H1 (cell line): ENCODE data around the gene SBNO1. TPM values are rescaled to one million over a fixed set of nuclear protein-coding genes. Genes with fewer than 3 reads are reported as not detected.
A peak's percentile ranks its signal among the peaks of the same experiment; 100 is the strongest.

Source experiments
- CTCF ChIA-PET: fragments of 300-600 bp; sonication (Branson Sonifier 250); formaldehyde crosslinking; loops from one replicate; lab custom pipeline; 2021; ENCODE audit not compliant: partially characterized antibody; lab: Charles Lee
- POLR2A ChIA-PET: fragments of 300-600 bp; sonication (Branson Sonifier 250); formaldehyde crosslinking; loops from one replicate; lab custom pipeline; 2021; ENCODE audit warnings: inconsistent platforms; ENCODE audit not compliant: partially characterized antibody; lab: Charles Lee
- DNase-seq, 2 experiments: peaks; one replicate each; pipeline versions ENCODE4 v3.0.0 to v3.0.0-alpha.2; 2010 to 2022; ENCODE audit warnings: low spot score in 2 of 2, low read depth in 1 of 2, mixed read lengths in 1 of 2
- FAIRE-seq: peaks from 2 replicates; lab custom pipeline; 2011; peaks lifted over from hg19 to GRCh38; lab: Jason Lieb, UNC
- H2AFZ ChIP-seq: 2 replicates; pipeline ENCODE4 v1.8.1; 2012; ENCODE audit warnings: low read length, inconsistent platforms
- H2AK5ac ChIP-seq: 2 replicates; pipeline ENCODE4 v1.6.1; 2013; ENCODE audit warnings: low read depth, low read length
- H2BK120ac ChIP-seq: replicated peaks from 2 replicates; pipeline ENCODE3; 2013; ENCODE audit warnings: low read depth, low read length, inconsistent platforms
- H2BK12ac ChIP-seq: 2 replicates; pipeline ENCODE4 v1.6.1; 2013; ENCODE audit warnings: low read depth, low read length
- H2BK15ac ChIP-seq: 2 replicates; pipeline ENCODE4 v1.6.1; 2013; ENCODE audit warnings: low read length
- H2BK20ac ChIP-seq: 2 replicates; pipeline ENCODE4 v1.6.1; 2013; ENCODE audit warnings: low read length
- H2BK5ac ChIP-seq: 2 replicates; pipeline ENCODE4 v1.6.1; 2013; ENCODE audit warnings: low read depth, low read length
- H3K14ac ChIP-seq: 2 replicates; pipeline ENCODE4 v1.6.1; 2013; ENCODE audit warnings: inconsistent platforms; ENCODE audit not compliant: insufficient read length
- H3K18ac ChIP-seq: 2 replicates; pipeline ENCODE4 v1.6.1; 2013; ENCODE audit warnings: low read length; ENCODE audit errors: extremely low read depth
- H3K23ac ChIP-seq: 2 replicates; pipeline ENCODE4 v1.6.1; 2013; ENCODE audit warnings: inconsistent platforms; ENCODE audit not compliant: insufficient read length
- H3K23me2 ChIP-seq: 2 replicates; pipeline ENCODE4 v1.6.1; 2013; ENCODE audit warnings: low read depth, low read length
- H3K27ac ChIP-seq: 2 replicates; pipeline ENCODE4 v1.6.1; 2011; ENCODE audit warnings: low read depth, low read length, inconsistent platforms
- H3K27me3 ChIP-seq, 4 experiments: replicated peaks in 1 of 4; 1 replicate in 1 of 4; 2 replicates in 3 of 4; pipeline versions ENCODE4 v1.6.1 to v1.8.1; 2011 to 2013; ENCODE audit warnings: low read length in 3 of 4, mild to moderate bottlenecking in 3 of 4, inconsistent platforms in 2 of 4, mixed read lengths in 2 of 4, moderate library complexity in 1 of 4; ENCODE audit not compliant: control insufficient read depth in 3 of 4, insufficient read depth in 3 of 4; ENCODE audit errors: extremely low read depth in 1 of 4
- H3K36me3 ChIP-seq, 4 experiments: 2 replicates each; pipeline versions ENCODE4 v1.6.1 to v1.8.1; 2011 to 2013; ENCODE audit warnings: mild to moderate bottlenecking in 4 of 4, low read length in 3 of 4, moderate library complexity in 2 of 4, control low read depth in 1 of 4, inconsistent platforms in 1 of 4; ENCODE audit not compliant: insufficient read depth in 4 of 4, control insufficient read depth in 2 of 4
- H3K4ac ChIP-seq: replicated peaks from 2 replicates; pipeline ENCODE3; 2013; ENCODE audit warnings: low read length, low read depth, mixed read lengths, inconsistent platforms; ENCODE audit not compliant: insufficient read length
- H3K4me1 ChIP-seq, 4 experiments: replicated peaks in 1 of 4; 1 replicate in 1 of 4; 2 replicates in 3 of 4; pipeline versions ENCODE4 v1.6.1 to v1.8.1; 2011 to 2013; ENCODE audit warnings: low read length in 3 of 4, inconsistent platforms in 2 of 4, mixed read lengths in 1 of 4; ENCODE audit not compliant: insufficient read depth in 4 of 4, control insufficient read depth in 3 of 4
- H3K4me2 ChIP-seq, 2 experiments: 2 replicates each; pipeline versions ENCODE4 v1.6.1 to v1.8.1; 2011 to 2013; ENCODE audit warnings: low read depth in 2 of 2, low read length in 2 of 2, control low read depth in 1 of 2, inconsistent platforms in 1 of 2, mild to moderate bottlenecking in 1 of 2; ENCODE audit not compliant: insufficient read depth in 1 of 2
- H3K4me3 ChIP-seq, 4 experiments: fragments of 200-600, 300-600 bp in 1 of 4; sonication (generic), shearing (Covaris generic), sonication (Bioruptor Twin) in 1 of 4; 2 replicates each; pipeline versions ENCODE4 v1.5.1 to v1.8.1; 2011 to 2016; ENCODE audit warnings: low read length in 4 of 4, low read depth in 3 of 4, control low read depth in 2 of 4, inconsistent platforms in 2 of 4, mild to moderate bottlenecking in 2 of 4, mixed read lengths in 1 of 4, moderate library complexity in 1 of 4; ENCODE audit not compliant: insufficient read depth in 2 of 4; ENCODE audit errors: extremely low read depth in 1 of 4
- H3K56ac ChIP-seq: replicated peaks from 2 replicates; pipeline ENCODE3; 2013; ENCODE audit warnings: low read depth, mild to moderate bottlenecking, mixed read lengths, low read length, inconsistent platforms; ENCODE audit not compliant: insufficient read length
- H3K79me1 ChIP-seq: 2 replicates; pipeline ENCODE4 v1.6.1; 2013; ENCODE audit warnings: low read depth, low read length, control low read depth
- H3K79me2 ChIP-seq, 2 experiments: 2 replicates each; pipeline versions ENCODE4 v1.6.1 to v1.8.1; 2012 to 2013; ENCODE audit warnings: low read length in 2 of 2, mild to moderate bottlenecking in 2 of 2, inconsistent platforms in 1 of 2; ENCODE audit not compliant: insufficient read depth in 2 of 2, control insufficient read depth in 1 of 2
- H3K9ac ChIP-seq, 4 experiments: replicated peaks in 1 of 4; 1 replicate in 1 of 4; 2 replicates in 3 of 4; pipeline versions ENCODE4 v1.6.1 to v1.8.1; 2011 to 2013; ENCODE audit warnings: low read depth in 3 of 4, low read length in 3 of 4, control low read depth in 2 of 4, mild to moderate bottlenecking in 2 of 4, moderate library complexity in 2 of 4, inconsistent platforms in 1 of 4; ENCODE audit errors: extremely low read depth in 1 of 4
- H3K9me3 ChIP-seq, 2 experiments: 2 replicates each; pipeline versions ENCODE4 v1.6.1 to v1.8.1; 2012 to 2013; ENCODE audit warnings: mild to moderate bottlenecking in 2 of 2, moderate library complexity in 2 of 2, control low read depth in 1 of 2, inconsistent platforms in 1 of 2, low read depth in 1 of 2, low read length in 1 of 2, mixed read lengths in 1 of 2; ENCODE audit not compliant: insufficient read depth in 2 of 2
- H4K20me1 ChIP-seq, 2 experiments: replicated peaks in 1 of 2; 2 replicates each; pipeline versions ENCODE3 to v1.8.1; 2011 to 2013; ENCODE audit warnings: inconsistent platforms in 2 of 2, low read length in 2 of 2, mild to moderate bottlenecking in 1 of 2; ENCODE audit not compliant: insufficient read depth in 2 of 2, control insufficient read depth in 1 of 2
- H4K5ac ChIP-seq: 2 replicates; pipeline ENCODE4 v1.6.1; 2013; ENCODE audit warnings: low read length, low read depth, mixed read lengths, inconsistent platforms; ENCODE audit not compliant: insufficient read length
- H4K8ac ChIP-seq: 2 replicates; pipeline ENCODE4 v1.8.0; 2013; ENCODE audit warnings: mild to moderate bottlenecking, moderate library complexity, low read length, inconsistent platforms; ENCODE audit not compliant: insufficient read depth; ENCODE audit errors: extremely low read depth
- H4K91ac ChIP-seq: replicated peaks from 2 replicates; pipeline ENCODE3; 2013; ENCODE audit warnings: low read length, mixed read lengths, inconsistent platforms; ENCODE audit not compliant: insufficient read length
- ASH2L ChIP-seq: fragments of 200-600, 300-600 bp; sonication (generic); IDR thresholded peaks from one replicate; pipeline ENCODE4 v1.7.1; 2017; ENCODE audit warnings: low read length
- CHD2 ChIP-seq: IDR thresholded peaks from 2 replicates; pipeline ENCODE4 v1.6.1; 2012; ENCODE audit warnings: low read length, improper control_type of control experiment
- CREB1 ChIP-seq: IDR thresholded peaks from 2 replicates; pipeline ENCODE4 v1.6.1; 2012; ENCODE audit warnings: inconsistent platforms
- HDAC2 ChIP-seq, 2 experiments: fragments of 300-600 bp in 1 of 2; sonication (generic) in 1 of 2; IDR thresholded peaks; 2 replicates each; pipeline ENCODE4 v1.6.1; 2011 to 2012; ENCODE audit warnings: low read depth in 2 of 2, low read length in 2 of 2, mild to moderate bottlenecking in 2 of 2, moderate library complexity in 2 of 2, borderline replicate concordance in 1 of 2, inconsistent platforms in 1 of 2
- JUN ChIP-seq: IDR thresholded peaks from 2 replicates; pipeline ENCODE4 v1.6.1; 2011; ENCODE audit warnings: low read depth, mild to moderate bottlenecking, improper control_type of control experiment, low read length
- KDM1A ChIP-seq: fragments of 200-600, 300-600 bp; sonication (generic); IDR thresholded peaks from 2 replicates; pipeline ENCODE4 v1.7.1; 2016; ENCODE audit warnings: mild to moderate bottlenecking, low read length, borderline replicate concordance
- MAFK ChIP-seq: IDR thresholded peaks from 2 replicates; pipeline ENCODE4 v1.6.1; 2012; ENCODE audit warnings: low read depth, mild to moderate bottlenecking, improper control_type of control experiment, low read length
- NANOG ChIP-seq: IDR thresholded peaks from 2 replicates; pipeline ENCODE4 v1.6.1; 2011; ENCODE audit warnings: low read length, low read depth, mild to moderate bottlenecking, inconsistent platforms; ENCODE audit not compliant: insufficient read depth, poor library complexity, severe bottlenecking
- SUZ12 ChIP-seq: fragments of 200-600 bp; sonication (generic); IDR thresholded peaks from 2 replicates; pipeline ENCODE4 v1.6.1; 2012; ENCODE audit warnings: mild to moderate bottlenecking, inconsistent platforms, low read length, moderate library complexity, mixed read lengths
- WGBS, 2 experiments: shearing (Covaris generic) in 1 of 2; methylation state at CpG; one replicate each; pipeline versions ENCODE4 v1.1.6 to v1.1.7; 2013 to 2015; ENCODE audit warnings: low lambda C conversion rate in 2 of 2, mixed read lengths in 2 of 2, inconsistent platforms in 1 of 2, low coverage in 1 of 2, missing lambda C conversion rate in 1 of 2; ENCODE audit not compliant: insufficient replicate concordance in 2 of 2, insufficient coverage in 1 of 2, insufficient read length in 1 of 2; ENCODE audit errors: extremely low coverage in 1 of 2, missing lambda C conversion rate in 1 of 2; 5-methylcytosine and 5-hydroxymethylcytosine counted together
- polyA plus RNA-seq, 7 experiments: library from polyadenylated mRNA; depleted of rRNA in 3 of 7; stranded (reverse) in 5 of 7; unstranded in 2 of 7; fragments of >200 nt in 5 of 7; fragments of 200-250 nt in 2 of 7; gene quantifications; 1 replicate in 5 of 7; 2 replicates in 1 of 7; 4 replicates in 1 of 7; pipeline versions ENCODE4 v1.2.1 to v1.2.3, GENCODE V29; 2011 to 2013; ENCODE audit warnings: missing spikeins in 2 of 7, mixed read lengths in 2 of 7
- total RNA-seq: library from RNA; stranded (reverse); fragmentation: NEBNext Ultra II Directional; extraction: Animal tissue kit (Norgen Biotek cat#: 25700); gene quantifications from 2 replicates; pipeline ENCODE4 v1.2.1, GENCODE V29; 2021
- TF ChIP-seq, protein P1 (sequence below): IDR thresholded peaks from 2 replicates; pipeline ENCODE4 v1.6.1; 2012; ENCODE audit warnings: low read length, inconsistent platforms

The SBNO1 gene
- total and polyA plus RNA-seq, 2 of the 8 experiments (the other 6 are each of a cell fraction or from before 2014, with no cell fraction given): 6.7 to 57.7 TPM

DNA sequence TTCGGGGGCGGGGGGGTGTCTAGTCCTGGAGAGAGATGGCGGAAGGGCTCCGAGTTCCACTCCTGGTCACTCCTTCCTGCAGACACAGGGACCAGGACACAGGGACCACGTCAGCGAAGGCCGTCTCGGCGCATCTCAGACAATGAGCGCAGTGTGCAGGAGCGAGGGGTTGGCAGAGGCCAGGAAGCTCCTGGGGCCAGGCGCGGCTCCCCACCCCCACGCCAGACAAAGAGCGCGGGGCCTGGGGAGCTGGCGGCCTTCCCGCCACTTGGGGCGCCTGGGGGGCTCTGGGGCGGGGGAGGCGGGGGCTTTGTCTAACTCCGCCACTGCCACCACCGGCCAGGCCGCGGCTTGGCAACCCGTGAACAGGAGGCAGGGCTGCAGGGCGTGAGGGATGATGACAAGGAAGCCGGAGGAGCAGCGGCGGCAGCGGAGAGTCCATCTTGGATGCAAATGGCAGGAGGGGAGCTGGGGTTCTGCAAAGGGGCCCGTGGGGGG is 95.2 kb downstream of the SBNO1 start:
- H3K23ac ChIP-seq: no peak overlapping the region
- peak overlapping the region; percentile 59 to 92 (median 89) for H3K9ac ChIP-seq
- peak overlapping the region; percentile 84 for H4K91ac ChIP-seq
- 11% methylated on average over 21 of the region's 32 CpGs; no CpG with 5 or more reads in 1 of the 2 experiments for WGBS, 2 experiments
- H2AFZ ChIP-seq: no peak overlapping the region
- peak overlapping the region; percentile 93; the same call in 1 of the 2 replicates for H3K18ac ChIP-seq
- no peak overlapping the region for H3K4ac ChIP-seq
- H3K79me2 ChIP-seq: peaks cover 0 to 57% of the 10 kb centered on the region in 2 experiments; a peak in 2 of 4 replicates
- H2BK20ac ChIP-seq: peak overlapping the region; percentile 95; the same call in 1 of the 2 replicates
- peak overlapping the region; percentile 87; the same call in 1 of the 2 replicates for H4K8ac ChIP-seq
- H2BK120ac ChIP-seq: no peak overlapping the region
- peak overlapping the region; percentile 84; the same call in 1 of the 2 replicates for H2AK5ac ChIP-seq
- ChIA-PET POLR2A (interaction anchor here (0.6 to 5.2 kb wide), 26 partner anchors 8 to 443 kb away, joined by 3 to 42 read pairs (median 4); partner anchors contain the start of genes ATP6V0A2, DDX55, KMT5A and MPHOSPH9), CTCF (interaction anchor here (0.6 to 1.5 kb wide), 9 partner anchors 10 to 368 kb away, joined by 3 to 4 read pairs (median 3); partner anchors contain the start of gene MTRFR)
- no peaks in the 10 kb centered on the region for H3K27me3 ChIP-seq
- H3K36me3 ChIP-seq: peaks cover 0 to 18% (median 12%) of the 10 kb centered on the region in 4 experiments; a peak in 6 of 8 replicates
- peaks cover 9% of the 10 kb centered on the region for H3K23me2 ChIP-seq
- no peaks in the 10 kb centered on the region for H3K9me3 ChIP-seq
- DNase-seq (peak in 1 of 2 experiments; percentile 81), FAIRE-seq (no peak)
- peak overlapping the region; percentile 75 to 94 (median 88) for H3K4me3 ChIP-seq
- H3K4me1 ChIP-seq: peaks cover 2 to 17% (median 13%) of the 10 kb centered on the region in 4 experiments
- H3K27ac ChIP-seq: peak overlapping the region; percentile 85
- H3K56ac ChIP-seq: peak overlapping the region; percentile 56
- no peak overlapping the region for H3K14ac ChIP-seq
- H2BK15ac ChIP-seq: no peak overlapping the region; the same call in 1 of the 2 replicates
- no peak overlapping the region for H4K5ac ChIP-seq
- peak overlapping the region; percentile 91; the same call in 1 of the 2 replicates for H2BK12ac ChIP-seq
- H2BK5ac ChIP-seq: peak overlapping the region; percentile 97
- peak overlapping the region; percentile 93 to 96 for H3K4me2 ChIP-seq
- peaks cover 8% of the 10 kb centered on the region in 2 experiments for H4K20me1 ChIP-seq
- peaks cover 6% of the 10 kb centered on the region for H3K79me1 ChIP-seq
- TF ChIP-seq CHD2 (no peak), JUN (no peak), HDAC2 (IDR thresholded peaks at IDR 0.05; ENCODE audit: borderline replicate concordance in 1 of 2, low read depth in 2 of 2, low read length in 2 of 2) (0 out of 4 replicates have a peak, but pooled peaks of 1 of the 2 experiments have one; percentile 13), MAFK (no peak), ASH2L (peak; percentile 42), KDM1A (no peak), SUZ12 (no peak), NANOG (no peak), CREB1 (no peak; the same call in 1 of the 2 replicates)
- TF ChIP-seq, protein P1, sequence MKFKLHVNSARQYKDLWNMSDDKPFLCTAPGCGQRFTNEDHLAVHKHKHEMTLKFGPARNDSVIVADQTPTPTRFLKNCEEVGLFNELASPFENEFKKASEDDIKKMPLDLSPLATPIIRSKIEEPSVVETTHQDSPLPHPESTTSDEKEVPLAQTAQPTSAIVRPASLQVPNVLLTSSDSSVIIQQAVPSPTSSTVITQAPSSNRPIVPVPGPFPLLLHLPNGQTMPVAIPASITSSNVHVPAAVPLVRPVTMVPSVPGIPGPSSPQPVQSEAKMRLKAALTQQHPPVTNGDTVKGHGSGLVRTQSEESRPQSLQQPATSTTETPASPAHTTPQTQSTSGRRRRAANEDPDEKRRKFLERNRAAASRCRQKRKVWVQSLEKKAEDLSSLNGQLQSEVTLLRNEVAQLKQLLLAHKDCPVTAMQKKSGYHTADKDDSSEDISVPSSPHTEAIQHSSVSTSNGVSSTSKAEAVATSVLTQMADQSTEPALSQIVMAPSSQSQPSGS: no peak
